ENCODE results near the gene PLCH2. TPM values are rescaled to one million over a fixed set of nuclear protein-coding genes. Genes with fewer than 3 reads are reported as not detected.

Gene PLCH2
- total RNA-seq, 2 donors from 2014 or later, result 5.7 to 27.4 TPM

GRCh38 chr1:2488688-2489087 is 12.6 kb downstream of the PLCH2 start:
- Histone ChIP-seq H3K27me3 (no peaks in the 10 kb centered on the region), H3K4me3 (no peak overlapping the region), H3K9me3 (no peaks in the 10 kb centered on the region), H3K4me1 (no peaks in the 10 kb centered on the region), H3K36me3 (replicated peaks in 1 of 2; ENCODE audit: insufficient read depth in 1 of 2, low read depth in 2 of 2) (no peaks in the 10 kb centered on the region), H3K27ac (no peak overlapping the region)
- ATAC-seq (no peak), DNase-seq (no peak)
- TF ChIP-seq POLR2A (IDR thresholded peaks at IDR 0.05) (no peak), CTCF (IDR thresholded peaks at IDR 0.05) (no peak)
- intact Hi-C loops (cut with DNase I), result no loop called here
- WGBS, 2 donors, result 76 to 81% methylated on average over 2 of the region's 2 CpGs

GRCh38 chr1:2489615-2490014 is 13.5 kb downstream of the PLCH2 start:
- H3K9me3 ChIP-seq, result no peaks in the 10 kb centered on the region
- DNase-seq (no peak), ATAC-seq (no peak)
- TF ChIP-seq CTCF (IDR thresholded peaks at IDR 0.05) (no peak), POLR2A (IDR thresholded peaks at IDR 0.05) (no peak)
- H3K4me3 ChIP-seq, result no peak overlapping the region
- H3K27me3 ChIP-seq, result no peaks in the 10 kb centered on the region
- WGBS, 2 donors, result 90% methylated on average over 12 to 14 of the region's 14 CpGs
- no peaks in the 10 kb centered on the region for H3K36me3 ChIP-seq (replicated peaks in 1 of 2; ENCODE audit: insufficient read depth in 1 of 2, low read depth in 2 of 2)
- no peaks in the 10 kb centered on the region for H3K4me1 ChIP-seq
- intact Hi-C loops (cut with DNase I), result no loop called here
- H3K27ac ChIP-seq, result no peak overlapping the region

- H3K9me3 ChIP-seq, result no peaks in the 10 kb centered on the region
- H3K36me3 ChIP-seq (replicated peaks in 1 of 2; ENCODE audit: insufficient read depth in 1 of 2, low read depth in 2 of 2), result no peaks in the 10 kb centered on the region
- intact Hi-C loops (cut with DNase I), result no loop called here
- H3K27ac ChIP-seq, result no peak overlapping the region
- H3K4me1 ChIP-seq, result no peaks in the 10 kb centered on the region
- 38% methylated on average over 13 of the region's 13 CpGs; no CpG with 5 or more reads in 1 of the 2 donors for WGBS, 2 donors
- DNase-seq (peak in 2 of 4 donors; percentile 31 to 40), ATAC-seq (peak; percentile 21)
- TF ChIP-seq POLR2A (IDR thresholded peaks at IDR 0.05) (no peak), CTCF (IDR thresholded peaks at IDR 0.05) (no peak)
- H3K4me3 ChIP-seq, result no peak overlapping the region
- no peaks in the 10 kb centered on the region for H3K27me3 ChIP-seq
Measured at GRCh38 chr1:2492091-2492490, 16.0 kb downstream of the PLCH2 start.

GRCh38 chr1:2493218-2493617 is 17.1 kb downstream of the PLCH2 start:
- Histone ChIP-seq H3K27ac (no peak overlapping the region), H3K4me1 (no peaks in the 10 kb centered on the region), H3K9me3 (no peaks in the 10 kb centered on the region), H3K4me3 (no peak overlapping the region), H3K27me3 (no peaks in the 10 kb centered on the region), H3K36me3 (replicated peaks in 1 of 2; ENCODE audit: insufficient read depth in 1 of 2, low read depth in 2 of 2) (no peaks in the 10 kb centered on the region)
- intact Hi-C loops (cut with DNase I), result no loop called here
- DNase-seq (no peak), ATAC-seq (no peak)
- 50 to 58% methylated on average over 6 to 19 of the region's 19 CpGs for WGBS, 2 donors
- no peak for TF ChIP-seq POLR2A (IDR thresholded peaks at IDR 0.05)
- no peak for TF ChIP-seq CTCF (IDR thresholded peaks at IDR 0.05)

GRCh38 chr1:2493691-2494322 is 17.7 kb downstream of the PLCH2 start:
- H3K27me3 ChIP-seq, result no peaks in the 10 kb centered on the region
- intact Hi-C loops (cut with DNase I), result no loop called here
- DNase-seq (no peak), ATAC-seq (no peak)
- no peaks in the 10 kb centered on the region for H3K4me1 ChIP-seq
- H3K36me3 ChIP-seq (replicated peaks in 1 of 2; ENCODE audit: insufficient read depth in 1 of 2, low read depth in 2 of 2), result no peaks in the 10 kb centered on the region
- H3K4me3 ChIP-seq, result no peak overlapping the region
- WGBS, 2 donors, result 69 to 72% methylated on average over 4 to 24 of the region's 24 CpGs
- H3K9me3 ChIP-seq, result no peaks in the 10 kb centered on the region
- TF ChIP-seq POLR2A (IDR thresholded peaks at IDR 0.05), result no peak
- TF ChIP-seq CTCF (IDR thresholded peaks at IDR 0.05), result no peak
- H3K27ac ChIP-seq, result no peak overlapping the region

Measured in body of pancreas (tissue), 4 donors.